ENCODE results near the gene PHF21A.

GRCh38 chr11:45894555-45895247, 226.6 kb downstream of the PHF21A start:
- TF ChIP-seq, protein P1, sequence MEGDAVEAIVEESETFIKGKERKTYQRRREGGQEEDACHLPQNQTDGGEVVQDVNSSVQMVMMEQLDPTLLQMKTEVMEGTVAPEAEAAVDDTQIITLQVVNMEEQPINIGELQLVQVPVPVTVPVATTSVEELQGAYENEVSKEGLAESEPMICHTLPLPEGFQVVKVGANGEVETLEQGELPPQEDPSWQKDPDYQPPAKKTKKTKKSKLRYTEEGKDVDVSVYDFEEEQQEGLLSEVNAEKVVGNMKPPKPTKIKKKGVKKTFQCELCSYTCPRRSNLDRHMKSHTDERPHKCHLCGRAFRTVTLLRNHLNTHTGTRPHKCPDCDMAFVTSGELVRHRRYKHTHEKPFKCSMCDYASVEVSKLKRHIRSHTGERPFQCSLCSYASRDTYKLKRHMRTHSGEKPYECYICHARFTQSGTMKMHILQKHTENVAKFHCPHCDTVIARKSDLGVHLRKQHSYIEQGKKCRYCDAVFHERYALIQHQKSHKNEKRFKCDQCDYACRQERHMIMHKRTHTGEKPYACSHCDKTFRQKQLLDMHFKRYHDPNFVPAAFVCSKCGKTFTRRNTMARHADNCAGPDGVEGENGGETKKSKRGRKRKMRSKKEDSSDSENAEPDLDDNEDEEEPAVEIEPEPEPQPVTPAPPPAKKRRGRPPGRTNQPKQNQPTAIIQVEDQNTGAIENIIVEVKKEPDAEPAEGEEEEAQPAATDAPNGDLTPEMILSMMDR (IDR thresholded peaks at IDR 0.05), result no peak
- TF ChIP-seq POLR2A (IDR thresholded peaks at IDR 0.05) (no peak), POLR2AphosphoS5 (IDR thresholded peaks at IDR 0.05; ENCODE audit: insufficient read depth in 1 of 2, low read depth in 1 of 2) (no peak)
